ENCODE data around the gene MYH11. TPM values are rescaled to one million over a fixed set of nuclear protein-coding genes. Genes with fewer than 3 reads are reported as not detected.

Gene MYH11
- total RNA-seq, 1 donor from 2014 or later = 0.31 TPM

DNA sequence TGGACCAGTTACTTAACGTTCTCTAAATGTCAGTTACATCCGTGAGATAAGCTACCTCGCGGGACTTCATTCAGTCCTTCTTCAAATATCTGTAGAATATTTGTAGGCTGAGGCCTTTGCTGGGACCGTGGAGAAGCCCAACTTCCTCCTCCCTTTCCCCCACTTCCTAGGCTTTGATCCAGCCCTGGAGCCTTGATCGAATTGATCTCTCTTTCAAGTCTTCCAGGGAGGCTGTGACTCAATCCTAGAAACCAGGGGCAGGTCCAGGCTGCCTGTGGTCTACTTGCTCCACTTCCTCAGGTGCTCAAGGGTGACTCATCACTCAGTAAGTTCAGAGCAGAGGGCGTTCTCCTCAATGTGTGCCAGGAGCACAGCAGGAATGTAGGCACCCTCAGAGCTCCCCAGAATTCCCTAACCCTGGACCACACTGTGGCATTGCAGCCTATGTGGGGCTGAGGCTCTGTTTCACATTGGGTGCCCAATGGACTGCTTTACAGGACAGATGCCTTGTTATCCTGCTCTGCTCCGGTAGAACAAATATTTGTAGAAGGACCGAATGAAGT lies 42.8 kb upstream of the MYH11 start:
- H3K4me3 Mint-ChIP-seq (ENCODE audit: low read depth) = no peak overlapping the region
- H3K27ac Mint-ChIP-seq = no peak overlapping the region
- DNase-seq (ENCODE audit: low spot score, unreplicated experiment) = no peak
- H3K36me3 Mint-ChIP-seq (ENCODE audit: insufficient read depth) = no peaks in the 10 kb centered on the region
- TF ChIP-seq, protein P1, sequence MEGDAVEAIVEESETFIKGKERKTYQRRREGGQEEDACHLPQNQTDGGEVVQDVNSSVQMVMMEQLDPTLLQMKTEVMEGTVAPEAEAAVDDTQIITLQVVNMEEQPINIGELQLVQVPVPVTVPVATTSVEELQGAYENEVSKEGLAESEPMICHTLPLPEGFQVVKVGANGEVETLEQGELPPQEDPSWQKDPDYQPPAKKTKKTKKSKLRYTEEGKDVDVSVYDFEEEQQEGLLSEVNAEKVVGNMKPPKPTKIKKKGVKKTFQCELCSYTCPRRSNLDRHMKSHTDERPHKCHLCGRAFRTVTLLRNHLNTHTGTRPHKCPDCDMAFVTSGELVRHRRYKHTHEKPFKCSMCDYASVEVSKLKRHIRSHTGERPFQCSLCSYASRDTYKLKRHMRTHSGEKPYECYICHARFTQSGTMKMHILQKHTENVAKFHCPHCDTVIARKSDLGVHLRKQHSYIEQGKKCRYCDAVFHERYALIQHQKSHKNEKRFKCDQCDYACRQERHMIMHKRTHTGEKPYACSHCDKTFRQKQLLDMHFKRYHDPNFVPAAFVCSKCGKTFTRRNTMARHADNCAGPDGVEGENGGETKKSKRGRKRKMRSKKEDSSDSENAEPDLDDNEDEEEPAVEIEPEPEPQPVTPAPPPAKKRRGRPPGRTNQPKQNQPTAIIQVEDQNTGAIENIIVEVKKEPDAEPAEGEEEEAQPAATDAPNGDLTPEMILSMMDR (IDR thresholded peaks at IDR 0.05; ENCODE audit: unreplicated experiment) = no peak
- H3K9me3 Mint-ChIP-seq (ENCODE audit: low read depth) = no peaks in the 10 kb centered on the region
- no peaks in the 10 kb centered on the region for H3K27me3 Mint-ChIP-seq
- H3K4me1 Mint-ChIP-seq (ENCODE audit: low read depth) = peaks cover 2% of the 10 kb centered on the region

DNA sequence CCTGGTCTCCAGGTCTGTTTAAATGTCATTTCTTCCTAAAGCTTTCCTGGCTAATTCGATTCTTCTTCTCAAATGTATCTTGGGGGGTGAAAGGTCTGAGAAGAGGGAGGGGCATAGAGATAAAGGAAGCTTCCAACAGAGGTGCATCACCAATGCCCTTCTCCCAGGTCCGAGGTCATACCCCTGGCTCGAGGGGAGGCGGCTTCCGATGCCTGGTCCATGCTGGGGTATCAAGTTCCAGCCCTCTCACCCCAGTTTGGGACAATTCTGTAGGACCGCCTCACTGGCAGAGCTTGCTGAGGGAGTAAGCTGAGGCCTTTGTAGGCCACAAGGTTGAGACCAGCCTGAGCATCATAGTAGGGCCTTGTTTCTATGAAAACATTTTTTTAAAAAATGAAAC lies 41.8 kb upstream of the MYH11 start:
- H3K36me3 Mint-ChIP-seq (ENCODE audit: insufficient read depth) = no peaks in the 10 kb centered on the region
- no peak overlapping the region for H3K4me3 Mint-ChIP-seq (ENCODE audit: low read depth)
- no peak overlapping the region for H3K27ac Mint-ChIP-seq
- H3K9me3 Mint-ChIP-seq (ENCODE audit: low read depth) = no peaks in the 10 kb centered on the region
- no peaks in the 10 kb centered on the region for H3K27me3 Mint-ChIP-seq
- TF ChIP-seq, protein P1 (IDR thresholded peaks at IDR 0.05; ENCODE audit: unreplicated experiment) = no peak
- peaks cover 2% of the 10 kb centered on the region for H3K4me1 Mint-ChIP-seq (ENCODE audit: low read depth)
- no peak for DNase-seq (ENCODE audit: low spot score, unreplicated experiment)

DNA sequence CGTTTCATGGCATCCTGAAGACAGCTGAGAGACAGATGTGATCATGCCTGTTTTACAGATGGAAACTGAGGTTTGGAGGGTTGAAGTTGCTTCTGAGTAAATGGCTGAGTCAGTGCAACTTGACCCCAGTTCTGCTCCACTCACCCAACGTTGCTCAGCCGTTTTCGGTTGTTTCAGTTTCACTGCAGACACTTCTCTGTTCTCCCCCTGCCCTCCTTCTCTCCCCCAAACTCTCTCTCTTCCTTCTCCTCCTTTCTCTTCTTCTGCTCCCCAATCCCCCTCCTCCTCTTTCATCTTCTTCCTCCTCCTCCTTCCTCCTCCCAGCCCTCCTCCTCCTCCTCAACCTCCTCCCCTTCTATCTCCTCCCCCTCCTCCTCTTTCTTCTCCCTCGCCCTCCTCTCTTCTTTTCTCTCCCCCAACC lies 41.0 kb upstream of the MYH11 start:
- Mint-ChIP-seq H3K9me3 (ENCODE audit: low read depth) (no peaks in the 10 kb centered on the region), H3K4me1 (ENCODE audit: low read depth) (peaks cover 2% of the 10 kb centered on the region), H3K27me3 (no peaks in the 10 kb centered on the region), H3K27ac (no peak overlapping the region), H3K36me3 (ENCODE audit: insufficient read depth) (no peaks in the 10 kb centered on the region), H3K4me3 (ENCODE audit: low read depth) (no peak overlapping the region)
- no peak for DNase-seq (ENCODE audit: low spot score, unreplicated experiment)
- TF ChIP-seq, protein P1 (IDR thresholded peaks at IDR 0.05; ENCODE audit: unreplicated experiment) = no peak

DNA sequence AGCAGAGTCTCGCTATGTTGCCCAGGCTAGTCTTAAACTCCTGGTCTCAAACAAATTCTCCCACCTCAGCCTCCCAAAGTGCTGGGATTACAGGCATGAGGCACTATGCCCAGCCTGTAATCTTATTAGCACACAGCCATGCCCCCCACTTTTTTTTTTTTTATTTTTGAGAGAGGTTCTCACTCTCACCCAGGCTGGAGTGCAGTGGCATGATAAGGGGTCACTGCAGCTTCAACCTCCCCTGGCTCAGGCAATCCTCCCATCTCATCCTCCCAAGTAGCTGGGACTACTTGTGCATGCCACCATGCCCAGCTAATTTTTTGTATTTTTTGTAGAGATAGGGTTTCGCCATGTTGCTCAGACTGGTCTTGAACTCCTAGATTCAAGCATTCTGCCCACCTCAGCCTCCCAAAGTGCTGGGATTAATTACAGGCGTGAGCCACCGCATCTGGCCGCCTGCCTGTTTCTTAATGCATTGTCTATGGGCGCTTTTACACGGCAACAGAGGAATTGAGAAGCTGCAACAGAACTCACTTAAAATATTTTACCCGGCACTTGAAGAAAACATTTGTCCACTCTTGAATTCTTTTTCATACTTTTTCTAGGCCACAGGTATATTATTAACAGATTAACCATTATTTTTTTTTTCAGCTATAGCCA lies 40.4 kb upstream of the MYH11 start:
- Mint-ChIP-seq H3K4me1 (ENCODE audit: low read depth) (peaks cover 2% of the 10 kb centered on the region), H3K27ac (no peak overlapping the region), H3K36me3 (ENCODE audit: insufficient read depth) (no peaks in the 10 kb centered on the region), H3K9me3 (ENCODE audit: low read depth) (no peaks in the 10 kb centered on the region), H3K4me3 (ENCODE audit: low read depth) (no peak overlapping the region), H3K27me3 (no peaks in the 10 kb centered on the region)
- TF ChIP-seq, protein P1 (IDR thresholded peaks at IDR 0.05; ENCODE audit: unreplicated experiment) = no peak
- no peak for DNase-seq (ENCODE audit: low spot score, unreplicated experiment)

DNA sequence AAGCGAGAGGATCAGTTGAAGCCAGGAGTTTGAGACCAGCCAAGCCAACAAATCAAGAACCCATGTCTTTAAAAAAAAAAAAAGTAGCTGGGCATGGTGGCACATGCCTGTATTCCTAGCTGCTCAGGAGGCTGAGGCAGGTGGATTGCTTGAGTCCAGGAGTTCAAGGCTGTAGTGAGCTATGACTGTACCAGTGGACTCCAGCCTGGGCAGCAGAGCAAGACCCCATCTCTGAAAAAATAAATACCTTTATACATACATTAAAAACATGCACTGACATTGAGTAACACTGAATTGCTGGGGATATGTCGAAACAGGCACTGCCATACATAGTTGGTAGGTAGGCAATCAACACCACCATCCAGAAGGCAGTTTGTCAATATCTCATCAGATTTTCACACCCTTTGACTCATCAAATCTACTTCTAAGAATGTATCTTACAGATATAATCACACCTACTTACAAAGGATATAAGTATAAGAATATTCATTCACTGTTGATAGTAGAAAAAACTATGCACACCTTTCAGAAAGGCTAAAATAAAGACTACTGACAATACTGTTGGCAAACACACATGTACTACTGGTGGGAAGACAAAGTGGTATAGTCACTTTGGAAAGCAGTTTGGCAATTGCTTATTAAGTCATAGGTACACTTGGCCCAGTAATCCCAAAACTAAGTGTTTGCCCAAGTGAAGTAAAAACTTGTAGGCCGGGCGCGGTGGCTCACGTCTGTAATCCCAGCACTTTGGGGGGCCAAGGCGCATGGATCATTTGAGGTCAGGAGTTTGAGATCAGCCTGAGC lies 37.9 kb upstream of the MYH11 start:
- Mint-ChIP-seq H3K4me1 (ENCODE audit: low read depth) (peaks cover 1% of the 10 kb centered on the region), H3K27ac (no peak overlapping the region), H3K9me3 (ENCODE audit: low read depth) (no peaks in the 10 kb centered on the region), H3K4me3 (ENCODE audit: low read depth) (no peak overlapping the region), H3K27me3 (no peaks in the 10 kb centered on the region), H3K36me3 (ENCODE audit: insufficient read depth) (no peaks in the 10 kb centered on the region)
- TF ChIP-seq, protein P1 (IDR thresholded peaks at IDR 0.05; ENCODE audit: unreplicated experiment) = no peak
- DNase-seq (ENCODE audit: low spot score, unreplicated experiment) = no peak
